Hematopoietic multipotent progenitor cell (in vitro differentiated cells): ENCODE data around the gene TTC38. TPM values are rescaled to one million over a fixed set of nuclear protein-coding genes. Genes with fewer than 3 reads are reported as not detected.

ENCODE experiments used
- DNase-seq, 3 donors: peaks; one replicate each; pipeline ENCODE4 v3.0.0-alpha.2; 2011 to 2015; ENCODE audit warnings: low read depth in 2 of 3, low spot score in 2 of 3
- total RNA-seq: library from RNA; depleted of rRNA; stranded (reverse); fragments of >200 nt; gene quantifications from one replicate; pipeline ENCODE4 v1.2.3, GENCODE V29; 2012

TTC38 gene
- total RNA-seq = 39.3 TPM

DNA sequence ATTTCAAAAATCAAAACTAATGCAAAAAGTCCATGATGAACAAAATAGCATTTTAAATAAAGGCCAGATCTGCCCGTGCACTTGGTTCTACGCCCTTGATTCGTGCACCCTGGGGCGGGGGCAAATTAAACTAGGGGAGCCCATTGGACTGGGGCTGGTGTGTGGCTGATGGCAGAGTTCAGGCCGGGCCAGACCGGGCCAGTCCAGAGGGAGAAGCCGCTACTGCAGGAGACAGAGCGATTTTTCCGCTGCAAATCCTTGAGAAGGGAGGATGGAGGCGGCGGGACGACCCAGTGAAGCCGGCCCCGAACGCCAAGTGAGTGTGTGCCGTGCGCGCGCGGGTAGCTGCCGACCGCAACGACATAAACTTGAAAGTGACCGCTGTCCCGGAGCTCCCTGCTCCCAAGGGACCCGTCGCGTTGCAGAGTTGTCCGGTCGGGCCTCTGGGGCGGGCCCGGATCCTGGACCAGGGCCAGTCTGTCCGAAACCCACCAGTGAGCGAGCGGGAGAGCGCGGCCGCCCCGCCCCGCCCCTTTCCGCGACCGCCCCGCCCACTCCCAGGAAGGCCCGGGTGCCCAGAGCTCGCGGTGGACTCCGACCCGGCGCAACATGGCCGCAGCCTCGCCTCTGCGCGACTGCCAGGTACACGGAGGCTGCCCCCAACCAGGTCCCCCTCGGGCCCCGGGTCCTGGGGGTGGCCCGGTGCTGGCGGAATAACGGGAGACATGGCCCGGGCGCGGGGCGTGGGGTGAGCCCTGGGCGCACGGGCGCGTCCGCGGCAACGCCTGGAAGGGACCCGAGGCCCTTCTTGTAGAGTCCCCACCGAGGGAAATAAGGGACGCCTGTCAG is at the start of gene TTC38:
Gene TTC38, plus strand, starts transcription at position 578 of the 849 bp plus-strand sequence. Its CDS starts 32 bp downstream, at position 610.
- peak; percentile 19 to 50 (median 45) for DNase-seq

- no peak for DNase-seq
Measured at GRCh38 chr22:46219636-46220035, 48.2 kb upstream of the TTC38 start.

DNA sequence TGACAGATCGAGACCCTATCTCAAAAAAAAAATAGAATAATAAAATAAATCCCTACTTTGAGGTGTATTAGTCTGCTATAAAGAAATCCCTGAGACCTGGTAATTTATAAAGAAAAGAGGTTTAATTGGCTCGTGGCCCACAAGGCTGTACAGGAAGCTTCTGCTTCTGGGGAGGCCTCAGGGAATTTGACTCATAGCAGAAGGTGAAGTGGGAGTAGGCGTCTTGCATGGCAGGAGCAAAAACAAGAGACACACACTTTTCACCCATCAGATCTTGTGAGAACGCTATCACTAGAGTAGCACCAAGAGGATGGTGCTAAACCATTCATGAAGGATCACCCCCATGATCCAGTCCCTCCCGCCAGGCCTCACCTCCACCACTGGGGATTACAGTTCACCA is 46.9 kb upstream of the TTC38 start:
- no peak for DNase-seq

DNA sequence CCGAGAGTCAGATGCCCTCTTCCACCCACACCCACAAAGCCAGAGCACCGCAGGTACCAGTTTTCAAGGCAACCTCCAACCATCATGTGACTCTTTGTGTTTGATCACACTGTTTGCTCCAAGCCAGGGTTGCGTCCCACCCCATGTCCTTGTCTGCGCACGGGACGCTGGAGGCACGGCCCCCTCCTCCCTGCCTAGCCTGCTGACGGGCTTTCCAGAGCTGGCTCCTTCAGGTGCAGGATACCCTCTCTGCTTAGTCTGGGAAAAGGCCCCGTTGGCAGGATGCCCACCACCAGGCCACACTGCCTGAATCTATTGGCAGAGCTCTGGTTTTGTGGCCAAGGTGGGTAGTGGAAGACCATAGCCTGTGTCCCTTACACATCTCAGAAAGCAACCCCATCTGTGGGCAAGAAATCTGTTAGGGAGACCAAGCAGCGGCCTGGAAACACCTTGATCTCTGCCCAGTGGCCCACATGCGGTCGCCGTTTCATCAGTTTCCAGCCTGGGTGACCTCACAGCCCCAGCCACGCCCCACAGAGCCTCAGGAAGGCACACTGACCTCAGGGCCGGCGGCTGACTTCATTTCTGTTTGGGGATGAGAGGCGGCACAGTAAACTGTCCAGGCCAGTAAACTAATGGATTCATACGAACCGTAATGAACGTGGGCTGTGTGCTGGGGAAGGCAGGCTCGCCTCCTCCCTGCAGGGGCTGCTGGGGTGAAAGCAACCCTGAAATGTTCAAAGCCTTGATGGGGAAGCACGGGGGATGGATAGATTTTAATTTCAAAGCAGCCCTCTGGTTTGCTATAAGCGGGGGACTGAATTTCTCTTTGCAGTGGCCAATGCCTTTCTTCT is 43.5 kb upstream of the TTC38 start:
- DNase-seq = no peak

GRCh38 chr22:46224898-46225290 is 42.9 kb upstream of the TTC38 start:
- DNase-seq = no peak

DNA sequence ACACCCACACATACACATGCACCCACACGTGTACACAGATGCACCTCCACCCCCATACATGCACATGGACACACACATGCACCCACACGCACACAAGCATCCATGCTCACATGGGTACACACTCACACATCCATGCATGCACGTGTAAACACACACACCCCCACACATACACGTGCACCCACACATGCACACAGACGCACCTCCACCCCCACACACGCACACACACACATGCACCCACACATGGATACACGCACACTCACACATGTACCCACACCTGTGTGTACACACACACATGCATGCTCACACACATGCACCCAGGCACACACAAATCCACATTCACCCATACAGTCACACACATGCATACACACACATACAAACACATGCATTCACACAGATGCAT is 42.2 kb upstream of the TTC38 start:
- no peak for DNase-seq

DNA sequence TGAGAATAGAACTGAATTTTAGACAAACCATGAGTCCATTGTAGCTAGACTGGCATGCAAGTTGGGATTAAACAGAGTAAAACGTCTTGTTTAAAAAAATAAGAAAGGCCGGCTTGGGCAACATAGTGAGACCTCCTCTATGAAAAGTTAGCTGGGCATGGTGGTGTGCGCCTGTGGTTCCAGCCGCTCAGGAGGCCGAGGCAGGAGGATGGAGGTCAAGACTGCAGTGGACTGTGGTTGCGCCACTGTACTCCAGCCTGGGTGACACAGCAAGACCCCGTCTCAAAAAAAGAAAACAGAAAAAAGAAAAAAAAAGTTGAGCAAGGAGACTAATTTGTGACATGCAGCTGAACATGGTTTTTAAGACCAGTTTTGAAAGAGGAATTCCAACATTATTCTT is 41.2 kb upstream of the TTC38 start:
- DNase-seq = no peak

GRCh38 chr22:46229701-46230100 is 38.1 kb upstream of the TTC38 start:
- no peak for DNase-seq

DNA sequence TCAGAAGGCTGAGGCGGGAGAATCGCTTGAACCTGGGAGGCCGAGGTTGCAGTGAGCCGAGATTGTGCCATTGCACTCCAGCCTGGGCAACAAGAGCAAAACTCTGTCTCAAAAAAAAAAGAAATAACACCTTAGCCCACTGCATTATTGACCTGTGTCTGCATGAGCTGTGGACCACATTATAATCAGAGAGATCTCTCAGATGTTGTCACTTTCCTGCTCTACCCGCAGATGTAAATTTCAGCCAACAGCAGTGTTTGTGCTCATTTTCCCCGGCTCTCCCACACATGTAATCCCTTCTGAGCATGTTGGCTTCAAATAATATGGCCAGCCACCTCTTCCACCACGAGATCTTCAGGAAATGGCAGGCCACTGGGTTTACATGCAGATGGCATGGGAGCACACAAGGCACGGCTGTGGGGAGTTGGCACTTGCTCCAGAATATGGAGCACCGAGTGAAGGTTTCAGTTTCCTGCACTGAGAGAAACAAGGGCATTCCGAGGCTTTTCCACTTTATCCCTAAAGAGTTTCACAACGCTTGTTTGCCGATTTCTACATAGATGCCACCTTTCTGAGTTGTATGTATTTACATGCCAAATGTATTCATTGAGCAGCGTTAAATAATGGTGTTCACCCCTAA is 37.4 kb upstream of the TTC38 start:
- no peak for DNase-seq

DNA sequence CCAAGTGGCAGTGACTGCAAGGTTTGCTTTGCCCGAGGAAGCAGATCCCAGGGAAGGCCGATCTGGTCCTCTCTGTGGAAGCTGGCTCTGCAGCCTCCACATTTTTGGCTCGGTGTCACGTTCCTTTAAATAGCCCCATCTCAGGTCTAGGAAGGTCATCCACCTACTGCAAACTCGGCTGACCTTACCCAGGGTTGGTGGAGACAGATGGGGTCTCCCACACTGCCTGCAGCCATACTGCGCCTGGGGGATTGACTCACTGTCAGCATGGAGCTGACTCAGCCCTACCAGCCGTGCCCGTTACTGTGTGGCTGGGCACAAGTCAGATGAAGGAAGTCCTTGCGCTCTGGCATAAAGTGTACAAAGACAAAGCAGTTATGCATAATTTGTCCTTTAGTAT is 34.6 kb upstream of the TTC38 start:
- DNase-seq = peak in 2 of 3 donors; percentile 54 to 69

- DNase-seq = no peak
Measured at GRCh38 chr22:46234969-46235368, 32.8 kb upstream of the TTC38 start.

- no peak for DNase-seq
Measured at GRCh38 chr22:46237453-46238124, 30.2 kb upstream of the TTC38 start.

DNA sequence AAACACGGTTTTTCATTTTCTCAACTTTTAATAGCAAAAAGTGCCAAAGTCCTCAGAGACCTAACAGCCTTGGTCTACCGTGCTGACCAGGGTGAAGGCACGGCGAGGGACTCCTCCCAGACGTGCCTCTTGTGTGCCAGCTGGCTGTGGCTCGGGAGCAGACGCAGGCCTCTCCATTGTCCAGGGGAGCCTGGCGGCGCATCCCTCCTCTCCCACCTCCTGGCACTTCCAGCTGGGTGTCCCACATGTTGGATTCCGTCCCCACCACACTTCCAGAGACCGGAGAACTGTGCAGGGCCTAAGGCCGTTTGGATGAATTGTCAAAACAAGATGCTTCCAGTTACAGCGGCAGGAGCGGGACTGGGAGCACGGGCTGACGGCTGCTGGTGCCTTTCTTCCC is 29.3 kb upstream of the TTC38 start:
- no peak for DNase-seq

DNA sequence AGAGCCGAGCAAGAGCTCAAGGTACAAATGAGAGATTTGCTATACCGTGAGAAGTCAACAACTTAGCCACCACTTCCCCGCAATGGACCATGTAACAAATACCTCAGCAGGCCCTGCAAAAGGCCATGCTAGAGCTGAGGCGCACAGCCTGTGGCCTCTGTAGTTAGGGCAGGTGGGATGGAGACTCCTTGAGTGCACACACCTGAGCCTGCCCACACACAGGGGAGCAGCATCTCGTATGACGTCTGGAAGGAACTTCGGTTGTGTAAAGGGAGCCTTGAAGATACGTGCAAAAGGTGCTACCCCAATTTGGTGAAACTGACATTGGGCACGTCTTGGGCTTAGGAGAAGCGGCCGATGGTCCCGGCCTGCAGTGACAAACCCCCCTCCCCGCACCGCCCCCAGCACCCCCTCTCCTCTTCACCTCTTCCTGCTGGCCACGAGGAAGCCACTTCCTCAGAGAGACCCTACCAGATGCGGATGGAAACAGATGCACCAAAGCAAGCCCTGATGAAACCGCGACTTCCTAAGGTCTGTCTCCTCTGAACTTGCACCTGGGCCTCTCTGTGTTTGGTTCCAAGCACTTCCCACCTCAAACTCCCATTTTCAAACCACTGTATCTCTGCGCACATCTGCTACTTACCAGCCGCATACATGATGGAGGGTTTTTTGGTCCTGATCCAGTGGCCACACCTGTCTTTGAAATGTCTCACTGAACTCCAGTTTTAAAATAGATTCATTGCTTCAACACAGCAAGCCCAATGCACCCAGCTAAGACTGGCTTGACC is 28.4 kb upstream of the TTC38 start:
- peak in 2 of 3 donors; percentile 80 to 96 for DNase-seq

DNA sequence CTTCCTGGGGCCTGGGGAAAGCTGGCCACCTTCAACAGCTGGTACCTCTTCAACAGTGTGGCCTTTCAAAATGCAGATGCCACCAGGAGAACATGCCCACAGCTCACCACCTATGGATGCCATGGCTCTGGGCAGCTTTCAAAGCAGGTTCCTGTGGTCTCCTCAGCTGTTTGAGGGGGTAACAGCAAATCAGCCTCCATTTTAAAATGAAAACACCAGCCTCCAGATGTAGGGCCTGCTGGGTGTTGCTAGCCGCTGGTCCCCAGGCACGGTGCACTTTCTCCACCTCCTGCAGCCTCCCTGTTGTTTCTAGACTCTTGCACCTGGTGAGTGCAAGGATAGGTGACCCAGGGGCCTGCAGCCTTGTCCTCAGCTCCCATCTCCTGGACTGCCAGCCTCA is 27.7 kb upstream of the TTC38 start:
- no peak for DNase-seq

DNA sequence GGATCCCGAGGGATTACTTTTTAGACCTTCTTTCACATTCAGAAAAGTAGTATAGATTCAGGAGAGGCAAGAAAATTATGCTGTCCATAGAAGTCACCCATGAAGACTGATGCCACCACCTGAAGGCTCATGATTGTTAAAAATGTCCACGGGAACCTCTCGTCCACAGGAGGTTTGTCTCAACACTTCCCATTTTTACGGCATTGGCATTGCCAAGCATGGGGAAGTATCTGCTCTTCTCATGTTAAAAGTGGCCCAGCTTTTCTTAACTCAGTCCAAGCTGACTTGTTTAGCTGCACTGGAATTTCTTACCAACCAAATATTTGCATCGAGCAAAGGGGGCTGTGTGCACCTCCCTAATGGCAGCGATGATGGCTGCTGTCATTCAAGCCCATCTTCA is 27.3 kb upstream of the TTC38 start:
- DNase-seq = no peak

DNA sequence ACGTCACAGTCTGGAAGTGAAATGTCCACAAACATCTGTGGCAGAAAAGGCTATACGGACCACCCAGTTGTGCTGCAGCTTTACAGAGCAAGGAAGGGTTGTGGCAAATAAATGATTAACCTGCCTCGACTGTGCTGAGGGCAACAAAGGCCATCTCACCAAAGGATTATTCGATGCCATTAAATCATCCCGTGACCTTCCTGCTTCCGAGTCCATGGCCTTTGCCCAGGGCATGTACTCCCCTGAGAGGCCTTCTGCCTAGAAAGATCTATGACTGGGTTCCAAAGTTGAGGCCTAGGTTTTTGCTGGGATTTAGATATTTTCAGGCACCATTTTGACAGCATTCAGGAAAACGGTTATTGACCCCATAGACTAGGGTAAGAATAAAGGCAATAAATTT is 26.9 kb upstream of the TTC38 start:
- no peak for DNase-seq

DNA sequence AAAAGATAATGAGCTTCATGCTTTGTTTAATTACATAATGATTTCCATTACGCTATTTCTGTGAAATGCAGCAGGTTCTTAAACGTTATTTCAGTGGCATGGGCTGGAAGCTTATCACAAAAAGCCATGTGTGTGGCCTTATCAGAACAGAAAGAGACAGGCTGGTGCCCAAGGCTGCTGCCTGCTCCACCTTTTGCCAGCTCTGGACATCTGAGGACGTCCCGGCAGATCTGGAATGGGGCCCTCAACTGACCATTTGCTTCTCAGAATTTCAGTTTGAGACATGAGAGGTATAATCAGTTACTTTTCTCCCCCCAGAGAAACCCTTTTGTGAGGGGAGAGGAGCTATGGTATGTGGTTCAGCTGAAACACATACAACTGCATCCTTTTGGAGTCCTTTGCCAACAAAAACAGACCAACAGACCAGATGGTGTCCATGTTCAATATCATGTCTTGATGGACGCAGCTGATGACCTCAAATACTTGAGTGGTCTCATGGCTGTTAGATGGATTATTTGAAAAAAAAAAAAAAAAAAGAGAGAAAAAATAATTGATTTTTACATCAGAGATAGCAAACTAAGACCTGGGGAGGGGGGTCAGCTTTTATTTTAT is 26.3 kb upstream of the TTC38 start:
- DNase-seq = peak in 1 of 3 donors; percentile 37

DNA sequence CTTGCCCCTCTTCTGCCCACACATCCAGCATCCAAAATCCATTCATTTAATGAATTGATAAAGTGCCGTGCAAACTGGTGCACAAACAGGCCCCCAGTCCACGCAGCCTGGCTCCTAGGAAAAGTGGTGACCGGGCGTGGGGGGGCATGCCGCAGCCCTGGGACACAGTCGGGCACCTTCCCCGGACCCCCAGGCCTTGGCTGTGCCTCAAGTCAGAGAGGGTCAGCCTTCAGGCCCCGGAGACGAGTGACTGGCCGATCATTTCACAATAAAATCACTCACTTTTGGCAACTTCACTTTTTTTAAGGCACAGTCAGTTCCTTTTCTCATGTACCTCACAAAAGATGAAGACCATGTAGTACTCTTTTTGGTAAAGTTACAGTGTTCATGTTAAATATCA is 25.7 kb upstream of the TTC38 start:
- no peak for DNase-seq

DNA sequence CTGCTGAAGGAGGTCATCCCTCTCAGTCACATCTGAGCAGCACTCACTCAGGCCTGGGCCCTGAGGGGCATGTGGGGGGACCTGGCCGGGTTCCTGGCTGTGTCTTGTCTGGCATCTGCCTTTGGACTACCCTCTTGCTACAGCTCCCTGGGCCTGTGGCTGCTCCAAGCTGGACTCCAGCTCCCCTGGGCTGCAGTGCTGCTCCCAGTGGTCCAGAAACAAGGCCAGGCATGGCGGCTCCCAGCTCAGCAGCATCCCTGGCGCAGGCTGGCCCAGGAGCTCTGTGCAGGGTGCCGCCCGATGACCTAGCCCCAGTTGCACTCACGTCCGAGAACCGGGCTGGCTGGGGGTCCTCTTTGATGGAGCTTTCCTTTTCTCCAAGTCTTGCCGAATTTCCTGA is 23.0 kb upstream of the TTC38 start:
- no peak for DNase-seq
